ENCODE measurements around the gene PAK1IP1.

Gene PAK1IP1

DNA sequence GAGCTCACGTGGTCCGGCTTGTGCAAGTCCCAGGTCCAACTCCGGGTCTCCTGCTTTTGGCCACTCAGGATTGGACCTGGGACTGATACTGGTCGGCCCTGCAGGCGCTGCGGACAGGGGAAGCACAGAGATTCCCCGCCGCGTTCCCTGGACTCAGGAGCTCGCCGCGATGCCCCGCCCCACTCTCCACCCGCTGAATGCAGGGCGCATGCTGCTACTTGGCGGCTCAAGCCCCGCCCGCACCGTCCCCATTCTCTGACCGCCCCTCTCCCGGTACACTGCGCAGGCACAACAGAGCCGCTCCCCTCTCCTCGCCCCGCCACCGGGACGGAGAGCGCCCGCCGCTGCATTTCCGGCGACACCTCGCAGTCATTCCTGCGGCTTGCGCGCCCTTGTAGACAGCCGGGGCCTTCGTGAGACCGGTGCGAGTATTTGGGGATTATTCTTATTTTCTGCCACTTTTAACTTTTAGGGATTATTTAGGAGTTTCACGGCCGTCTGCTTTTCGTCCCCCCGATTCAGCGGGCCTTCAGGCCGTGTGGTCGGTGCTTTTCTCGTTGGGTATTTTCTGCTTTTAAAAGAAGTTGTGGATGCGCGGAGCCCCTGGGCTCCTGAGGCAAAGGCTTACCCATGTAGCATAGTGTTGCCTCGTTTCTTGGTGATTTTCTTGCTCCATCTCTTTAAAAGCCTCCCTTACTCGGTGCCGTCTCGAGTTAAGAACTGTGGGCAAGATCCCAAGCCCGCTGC is 28.2 kb downstream of the PAK1IP1 start, which contains the start of gene TMEM14C:
TMEM14C (plus strand) TSS at position 251 of the 747 bp plus-strand sequence. CDS start 1,544 bp downstream, outside the sequence.
- TF ChIP-seq, protein P1, sequence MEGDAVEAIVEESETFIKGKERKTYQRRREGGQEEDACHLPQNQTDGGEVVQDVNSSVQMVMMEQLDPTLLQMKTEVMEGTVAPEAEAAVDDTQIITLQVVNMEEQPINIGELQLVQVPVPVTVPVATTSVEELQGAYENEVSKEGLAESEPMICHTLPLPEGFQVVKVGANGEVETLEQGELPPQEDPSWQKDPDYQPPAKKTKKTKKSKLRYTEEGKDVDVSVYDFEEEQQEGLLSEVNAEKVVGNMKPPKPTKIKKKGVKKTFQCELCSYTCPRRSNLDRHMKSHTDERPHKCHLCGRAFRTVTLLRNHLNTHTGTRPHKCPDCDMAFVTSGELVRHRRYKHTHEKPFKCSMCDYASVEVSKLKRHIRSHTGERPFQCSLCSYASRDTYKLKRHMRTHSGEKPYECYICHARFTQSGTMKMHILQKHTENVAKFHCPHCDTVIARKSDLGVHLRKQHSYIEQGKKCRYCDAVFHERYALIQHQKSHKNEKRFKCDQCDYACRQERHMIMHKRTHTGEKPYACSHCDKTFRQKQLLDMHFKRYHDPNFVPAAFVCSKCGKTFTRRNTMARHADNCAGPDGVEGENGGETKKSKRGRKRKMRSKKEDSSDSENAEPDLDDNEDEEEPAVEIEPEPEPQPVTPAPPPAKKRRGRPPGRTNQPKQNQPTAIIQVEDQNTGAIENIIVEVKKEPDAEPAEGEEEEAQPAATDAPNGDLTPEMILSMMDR (IDR thresholded peaks at IDR 0.05; ENCODE audit: insufficient read depth, low read length), result no peak
- no peak for TF ChIP-seq SPI1 (IDR thresholded peaks at IDR 0.05; ENCODE audit: borderline replicate concordance, low read depth)
- peak; percentile 86 for TF ChIP-seq POLR2AphosphoS5 (IDR thresholded peaks at IDR 0.05; ENCODE audit: low read depth)
- TF ChIP-seq, protein P2, sequence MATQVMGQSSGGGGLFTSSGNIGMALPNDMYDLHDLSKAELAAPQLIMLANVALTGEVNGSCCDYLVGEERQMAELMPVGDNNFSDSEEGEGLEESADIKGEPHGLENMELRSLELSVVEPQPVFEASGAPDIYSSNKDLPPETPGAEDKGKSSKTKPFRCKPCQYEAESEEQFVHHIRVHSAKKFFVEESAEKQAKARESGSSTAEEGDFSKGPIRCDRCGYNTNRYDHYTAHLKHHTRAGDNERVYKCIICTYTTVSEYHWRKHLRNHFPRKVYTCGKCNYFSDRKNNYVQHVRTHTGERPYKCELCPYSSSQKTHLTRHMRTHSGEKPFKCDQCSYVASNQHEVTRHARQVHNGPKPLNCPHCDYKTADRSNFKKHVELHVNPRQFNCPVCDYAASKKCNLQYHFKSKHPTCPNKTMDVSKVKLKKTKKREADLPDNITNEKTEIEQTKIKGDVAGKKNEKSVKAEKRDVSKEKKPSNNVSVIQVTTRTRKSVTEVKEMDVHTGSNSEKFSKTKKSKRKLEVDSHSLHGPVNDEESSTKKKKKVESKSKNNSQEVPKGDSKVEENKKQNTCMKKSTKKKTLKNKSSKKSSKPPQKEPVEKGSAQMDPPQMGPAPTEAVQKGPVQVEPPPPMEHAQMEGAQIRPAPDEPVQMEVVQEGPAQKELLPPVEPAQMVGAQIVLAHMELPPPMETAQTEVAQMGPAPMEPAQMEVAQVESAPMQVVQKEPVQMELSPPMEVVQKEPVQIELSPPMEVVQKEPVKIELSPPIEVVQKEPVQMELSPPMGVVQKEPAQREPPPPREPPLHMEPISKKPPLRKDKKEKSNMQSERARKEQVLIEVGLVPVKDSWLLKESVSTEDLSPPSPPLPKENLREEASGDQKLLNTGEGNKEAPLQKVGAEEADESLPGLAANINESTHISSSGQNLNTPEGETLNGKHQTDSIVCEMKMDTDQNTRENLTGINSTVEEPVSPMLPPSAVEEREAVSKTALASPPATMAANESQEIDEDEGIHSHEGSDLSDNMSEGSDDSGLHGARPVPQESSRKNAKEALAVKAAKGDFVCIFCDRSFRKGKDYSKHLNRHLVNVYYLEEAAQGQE (IDR thresholded peaks at IDR 0.05; ENCODE audit: insufficient replicate concordance, low read depth), result peak; percentile 57
- TF ChIP-seq GABPA (IDR thresholded peaks at IDR 0.05; ENCODE audit: low read depth), result 0 out of 2 replicates have a peak, but pooled peaks have one; percentile 46
- Histone ChIP-seq H3K4me3 (replicated peaks; ENCODE audit: insufficient read depth, low read length) (peak within 1 kb of the TSS; percentile 46), H3K27ac (replicated peaks) (peak within 1 kb of the TSS; percentile 79), H3K27me3 (ENCODE audit: insufficient read depth, poor library complexity, severe bottlenecking) (no peaks in the 10 kb centered on the region)
- DNase-seq (ENCODE audit: low read depth in 1 of 2, low spot score in 1 of 2), result peak; percentile 96

DNA sequence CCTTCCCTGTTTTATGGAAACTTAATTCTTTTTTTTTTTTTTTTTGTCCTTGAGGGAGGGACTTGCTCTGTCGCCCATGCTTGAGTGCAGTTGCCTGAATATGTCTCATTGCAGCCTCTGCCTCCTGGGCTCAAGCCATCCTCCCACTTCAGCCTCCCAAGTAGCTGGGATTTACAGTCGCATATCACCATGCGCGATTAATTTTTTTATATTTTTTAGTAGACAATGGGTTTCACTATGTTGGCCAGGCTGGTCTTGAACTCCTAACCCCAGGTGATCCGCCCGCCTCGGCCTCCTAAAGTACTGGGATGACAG is 28.8 kb downstream of the PAK1IP1 start:
- Histone ChIP-seq H3K27ac (replicated peaks) (peak overlapping the region; percentile 79), H3K27me3 (ENCODE audit: insufficient read depth, poor library complexity, severe bottlenecking) (no peaks in the 10 kb centered on the region), H3K4me3 (replicated peaks; ENCODE audit: insufficient read depth, low read length) (peak overlapping the region; percentile 46)
- DNase-seq (ENCODE audit: low read depth in 1 of 2, low spot score in 1 of 2), result no peak
- TF ChIP-seq, protein P2 (IDR thresholded peaks at IDR 0.05; ENCODE audit: insufficient replicate concordance, low read depth), result no peak
- TF ChIP-seq GABPA (IDR thresholded peaks at IDR 0.05; ENCODE audit: low read depth) (no peak), POLR2AphosphoS5 (IDR thresholded peaks at IDR 0.05; ENCODE audit: low read depth) (no peak), SPI1 (IDR thresholded peaks at IDR 0.05; ENCODE audit: borderline replicate concordance, low read depth) (no peak)
- TF ChIP-seq, protein P1 (IDR thresholded peaks at IDR 0.05; ENCODE audit: insufficient read depth, low read length), result no peak

DNA sequence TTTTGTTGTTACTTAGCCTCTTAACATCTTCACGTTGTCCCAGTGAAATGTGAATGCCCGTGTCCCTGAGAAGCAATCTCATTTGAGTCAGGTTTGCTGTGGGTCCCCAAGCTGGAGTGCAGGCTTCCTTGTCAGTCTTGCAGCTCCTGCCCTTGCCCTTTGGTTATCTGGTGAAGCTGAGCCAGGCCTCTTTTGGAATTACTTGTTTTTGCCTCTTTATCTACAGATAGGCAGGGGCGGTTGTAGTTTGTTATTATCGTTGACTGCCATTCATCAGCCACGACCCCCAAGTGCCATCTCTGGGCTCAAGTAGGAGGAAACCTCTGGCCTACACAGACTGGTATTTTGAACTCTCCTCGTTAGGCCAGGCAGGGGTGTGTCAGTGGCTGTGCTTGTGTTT is 30.3 kb downstream of the PAK1IP1 start:
- no peaks in the 10 kb centered on the region for H3K27me3 ChIP-seq (ENCODE audit: insufficient read depth, poor library complexity, severe bottlenecking)
- no peak for DNase-seq (ENCODE audit: low read depth in 1 of 2, low spot score in 1 of 2)
- H3K4me3 ChIP-seq (replicated peaks; ENCODE audit: insufficient read depth, low read length), result no peak overlapping the region
- TF ChIP-seq POLR2AphosphoS5 (IDR thresholded peaks at IDR 0.05; ENCODE audit: low read depth) (no peak), SPI1 (IDR thresholded peaks at IDR 0.05; ENCODE audit: borderline replicate concordance, low read depth) (no peak), GABPA (IDR thresholded peaks at IDR 0.05; ENCODE audit: low read depth) (no peak)
- TF ChIP-seq, protein P2 (IDR thresholded peaks at IDR 0.05; ENCODE audit: insufficient replicate concordance, low read depth), result no peak
- TF ChIP-seq, protein P1 (IDR thresholded peaks at IDR 0.05; ENCODE audit: insufficient read depth, low read length), result no peak
- H3K27ac ChIP-seq (replicated peaks), result no peak overlapping the region
